HG02870 (cell line): ENCODE results near the gene ACSF3.
A peak's percentile ranks its signal among the peaks of the same experiment; 100 is the strongest.
"Not testable (repeated sequence)": the region's sequence is repeated elsewhere in the genome, so short reads cannot be mapped to it uniquely, and the experiment has no call there.

ENCODE experiments used
- ATAC-seq: cut with Tn5 transposase; IDR thresholded peaks from one replicate; pipeline ENCODE4 v1.9.1; 2021; ENCODE audit warnings: mild to moderate bottlenecking, moderate library complexity; ENCODE audit not compliant: unreplicated experiment

The ACSF3 gene

GRCh38 chr16:89055894-89056555 lies 37.6 kb upstream of the ACSF3 start:
- no peak for ATAC-seq

- no peak for ATAC-seq
These were observed 37.1 kb upstream of the ACSF3 start for GRCh38 chr16:89056592-89056991.

GRCh38 chr16:89057738-89058137 lies 35.9 kb upstream of the ACSF3 start:
- no peak for ATAC-seq

GRCh38 chr16:89058812-89059211 lies 34.8 kb upstream of the ACSF3 start:
- ATAC-seq, result no peak

- ATAC-seq, result no peak
These were observed 33.4 kb upstream of the ACSF3 start for GRCh38 chr16:89060207-89060794.

GRCh38 chr16:89061086-89061485 lies 32.6 kb upstream of the ACSF3 start:
- ATAC-seq, result no peak

GRCh38 chr16:89061590-89062380 lies 31.9 kb upstream of the ACSF3 start:
- ATAC-seq, result no peak

GRCh38 chr16:89062389-89063345 lies 31.0 kb upstream of the ACSF3 start:
- no peak for ATAC-seq

GRCh38 chr16:89063768-89064320 lies 29.8 kb upstream of the ACSF3 start:
- no peak for ATAC-seq

GRCh38 chr16:89064606-89065457 lies 28.8 kb upstream of the ACSF3 start:
- ATAC-seq, result peak; percentile 22

- peak; percentile 61 for ATAC-seq
These were observed 28.2 kb upstream of the ACSF3 start for GRCh38 chr16:89065458-89065822.

GRCh38 chr16:89066721-89067120 lies 26.9 kb upstream of the ACSF3 start:
- no peak for ATAC-seq

GRCh38 chr16:89067677-89068443 lies 25.8 kb upstream of the ACSF3 start:
- no peak for ATAC-seq

GRCh38 chr16:89068814-89069616 lies 24.6 kb upstream of the ACSF3 start:
- ATAC-seq, result not testable (repeated sequence)

GRCh38 chr16:89069920-89070319 lies 23.7 kb upstream of the ACSF3 start:
- no peak for ATAC-seq

- ATAC-seq, result no peak
These were observed 23.1 kb upstream of the ACSF3 start for GRCh38 chr16:89070590-89070989.

GRCh38 chr16:89071686-89072547 lies 21.7 kb upstream of the ACSF3 start:
- ATAC-seq, result no peak
